Mammary epithelial cell (primary cell): ENCODE measurements around the gene PRSS21.

Experiments used
- CTCF ChIP-seq, 2 donors: IDR thresholded peaks in 1 of 2; conservative IDR thresholded peaks in 1 of 2; 2 replicates each; pipeline ENCODE4 v1.5.1; 2011 to 2012; ENCODE audit warnings: inconsistent platforms in 2 of 2, low read length in 2 of 2, mild to moderate bottlenecking in 2 of 2, control low read depth in 1 of 2, low read depth in 1 of 2; ENCODE audit not compliant: insufficient read depth in 1 of 2; ENCODE audit errors: extremely low read depth in 1 of 2
- EZH2 ChIP-seq: IDR thresholded peaks from 2 replicates; pipeline ENCODE4 v1.6.1; 2012; ENCODE audit warnings: low read length, inconsistent platforms, borderline replicate concordance

GRCh38 chr16:2825906-2826305, 8.9 kb downstream of the PRSS21 start:
- TF ChIP-seq CTCF (conservative IDR thresholded peaks at IDR 0.05 in 1 of 2, IDR thresholded peaks at IDR 0.05 in 1 of 2; ENCODE audit: extremely low read depth in 1 of 2, insufficient read depth in 1 of 2, low read depth in 1 of 2, low read length in 2 of 2) (no peak), EZH2 (no peak)
